Esophagus (tissue), 2 donors: ENCODE data around the gene PDLIM5. TPM values are rescaled to one million over a fixed set of nuclear protein-coding genes. Genes with fewer than 3 reads are reported as not detected.
A peak's percentile ranks its signal among the peaks of the same experiment; 100 is the strongest.

Source experiments
- H3K27ac ChIP-seq, 2 donors: one replicate each; pipeline ENCODE4 v1.5.1; 2013; ENCODE audit warnings: low read depth in 2 of 2, mild to moderate bottlenecking in 2 of 2, inconsistent platforms in 1 of 2, low read length in 1 of 2, moderate library complexity in 1 of 2
- H3K27me3 ChIP-seq, 2 donors: one replicate each; pipeline ENCODE4 v1.6.1; 2013; ENCODE audit warnings: low read length in 2 of 2, control low read depth in 1 of 2, mild to moderate bottlenecking in 1 of 2; ENCODE audit not compliant: insufficient read depth in 2 of 2, control insufficient read depth in 1 of 2
- H3K36me3 ChIP-seq, 2 donors: one replicate each; pipeline ENCODE4 v1.6.1; 2013; ENCODE audit warnings: low read length in 1 of 2; ENCODE audit not compliant: control insufficient read depth in 2 of 2, insufficient read depth in 2 of 2
- H3K4me1 ChIP-seq, 2 donors: one replicate each; pipeline ENCODE4 v1.6.1; 2013; ENCODE audit warnings: low read length in 1 of 2; ENCODE audit not compliant: control insufficient read depth in 2 of 2, insufficient read depth in 2 of 2
- H3K4me3 ChIP-seq, 2 donors: one replicate each; pipeline ENCODE4 v1.5.1; 2013; ENCODE audit warnings: low read length in 2 of 2, mild to moderate bottlenecking in 2 of 2, low read depth in 1 of 2, moderate library complexity in 1 of 2
- H3K9me3 ChIP-seq, 2 donors: one replicate each; pipeline ENCODE4 v1.6.1; 2013; ENCODE audit warnings: mild to moderate bottlenecking in 2 of 2, low read depth in 1 of 2, low read length in 1 of 2, moderate library complexity in 1 of 2; ENCODE audit not compliant: control insufficient read depth in 2 of 2, insufficient read depth in 1 of 2
- WGBS, 2 donors: extraction: QIAGEN DNeasy Blood & Tissue Kit; methylation state at CpG; one replicate each; pipeline ENCODE4 v1.1.7; 2013; 5-methylcytosine and 5-hydroxymethylcytosine counted together
- polyA plus RNA-seq, 2 donors: library from polyadenylated mRNA; stranded (reverse); fragments of 200-250 nt; gene quantifications; one replicate each; pipeline ENCODE4 v1.2.3, GENCODE V29; 2013
- donor health status: healthy with polysubstance abuse.
- donor health status: Bipolar disorder and iron deficiency.

The PDLIM5 gene
- polyA plus RNA-seq, 2 donors, result 40.0 to 41.5 TPM

DNA sequence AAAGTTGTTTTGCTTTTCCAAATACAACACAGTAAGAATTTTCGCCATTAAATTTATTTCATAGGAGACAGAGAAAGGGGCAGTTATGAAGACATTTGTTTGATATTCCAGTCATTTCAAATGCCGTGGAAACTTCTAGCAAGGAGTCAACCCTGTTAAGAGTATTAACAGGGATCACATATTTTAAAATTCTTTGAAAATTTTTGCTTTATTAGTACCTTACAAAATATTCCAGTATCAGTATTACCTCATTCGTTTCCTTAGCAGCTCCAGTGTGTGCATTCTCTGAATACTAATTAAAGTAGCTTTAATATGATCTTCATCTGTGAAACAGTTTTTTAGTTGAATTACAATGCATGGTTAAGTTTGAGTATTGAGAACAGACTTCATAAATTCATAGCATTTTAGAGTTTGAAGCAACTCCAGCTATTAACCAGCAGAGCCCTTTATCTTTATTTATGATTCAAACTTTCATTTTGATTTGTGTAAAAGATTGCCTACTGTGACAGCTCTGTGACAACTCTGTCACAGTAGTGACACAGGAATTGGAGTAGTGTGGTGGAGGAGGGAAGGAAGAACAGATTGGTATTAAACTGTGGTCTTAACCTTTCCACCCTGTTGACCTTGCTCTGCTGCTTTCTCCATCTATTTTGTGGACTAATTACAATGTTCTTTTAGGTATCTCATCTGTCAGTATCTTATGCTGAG lies 86.3 kb downstream of the PDLIM5 start:
- H3K4me1 ChIP-seq, result no peaks in the 10 kb centered on the region
- WGBS, 2 donors, result 89 to 93% methylated on average over 3 of the region's 3 CpGs

GRCh38 chr4:94540476-94540875 lies 88.7 kb downstream of the PDLIM5 start:
- Histone ChIP-seq H3K9me3 (no peaks in the 10 kb centered on the region), H3K4me1 (no peaks in the 10 kb centered on the region), H3K4me3 (no peak overlapping the region), H3K27me3 (no peaks in the 10 kb centered on the region), H3K27ac (peak overlapping the region; percentile 65 to 75), H3K36me3 (no peaks in the 10 kb centered on the region)
- 56 to 58% methylated on average over 1 of the region's 1 CpG for WGBS, 2 donors

More for the DNA sequence above, 86.3 kb downstream of the PDLIM5 start:
- Histone ChIP-seq H3K27ac (no peak overlapping the region), H3K27me3 (no peaks in the 10 kb centered on the region), H3K9me3 (no peaks in the 10 kb centered on the region), H3K36me3 (no peaks in the 10 kb centered on the region), H3K4me3 (no peak overlapping the region)

DNA sequence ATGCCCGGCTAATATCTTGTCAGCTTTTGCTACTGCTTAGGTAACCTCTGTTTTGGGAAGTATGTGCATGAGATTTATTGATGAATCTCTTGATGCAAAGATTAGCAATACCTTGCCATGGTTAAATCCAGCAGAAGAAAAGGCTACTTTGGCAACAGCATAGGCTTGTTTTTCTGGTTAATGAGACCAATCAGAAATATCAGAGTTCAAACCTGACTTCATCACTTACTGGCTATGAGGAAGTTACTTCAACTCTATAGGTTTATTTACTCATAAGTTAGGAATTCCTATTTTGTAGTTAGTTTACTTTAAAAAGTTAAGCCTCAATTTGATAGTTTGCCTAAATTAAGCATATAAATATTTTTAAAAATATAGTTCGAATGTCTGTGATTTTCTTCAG lies 93.1 kb downstream of the PDLIM5 start:
- 80 to 81% methylated on average over 2 of the region's 2 CpGs for WGBS, 2 donors
- H3K9me3 ChIP-seq, result no peaks in the 10 kb centered on the region
- H3K36me3 ChIP-seq, result no peaks in the 10 kb centered on the region
- H3K4me3 ChIP-seq, result no peak overlapping the region
- no peaks in the 10 kb centered on the region for H3K27me3 ChIP-seq
- peak overlapping the region in 1 of 2 donors; percentile 34 for H3K27ac ChIP-seq
- no peaks in the 10 kb centered on the region for H3K4me1 ChIP-seq

DNA sequence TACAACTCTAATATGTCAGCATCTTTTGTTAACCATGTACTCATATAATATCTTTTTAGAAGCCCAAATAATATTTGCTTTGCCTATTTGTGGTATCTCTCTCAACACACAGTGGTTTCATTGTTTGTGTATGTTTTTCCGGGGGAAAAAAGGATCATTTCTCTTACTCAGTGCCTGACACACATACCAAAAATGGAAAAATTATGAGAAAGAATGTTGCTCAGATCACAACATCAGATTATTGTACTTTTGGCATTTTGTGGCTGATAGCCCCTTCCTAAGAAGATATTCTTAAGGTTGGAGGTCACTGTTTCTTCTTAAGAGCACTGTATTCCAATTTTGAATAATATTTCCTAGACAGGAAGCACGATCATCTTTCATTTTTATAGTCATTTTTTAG lies 93.6 kb downstream of the PDLIM5 start:
- H3K27ac ChIP-seq, result no peak overlapping the region
- WGBS, 2 donors, result 68 to 75% methylated on average over 2 of the region's 2 CpGs

GRCh38 chr4:94546949-94547348 lies 95.2 kb downstream of the PDLIM5 start:
- no peaks in the 10 kb centered on the region for H3K27me3 ChIP-seq
- no peaks in the 10 kb centered on the region for H3K36me3 ChIP-seq
- WGBS, 2 donors, result 98 to 99% methylated on average over 3 of the region's 3 CpGs
- H3K4me1 ChIP-seq, result no peaks in the 10 kb centered on the region
- H3K4me3 ChIP-seq, result no peak overlapping the region
- no peaks in the 10 kb centered on the region for H3K9me3 ChIP-seq
- no peak overlapping the region for H3K27ac ChIP-seq

More for the DNA sequence above, 93.6 kb downstream of the PDLIM5 start:
- H3K36me3 ChIP-seq, result no peaks in the 10 kb centered on the region
- H3K9me3 ChIP-seq, result no peaks in the 10 kb centered on the region
- no peak overlapping the region for H3K4me3 ChIP-seq
- H3K27me3 ChIP-seq, result no peaks in the 10 kb centered on the region
- no peaks in the 10 kb centered on the region for H3K4me1 ChIP-seq

GRCh38 chr4:94548571-94548970 lies 96.8 kb downstream of the PDLIM5 start:
- Histone ChIP-seq H3K27me3 (no peaks in the 10 kb centered on the region), H3K4me3 (no peak overlapping the region), H3K36me3 (no peaks in the 10 kb centered on the region), H3K27ac (peak overlapping the region in 1 of 2 donors; percentile 59), H3K9me3 (no peaks in the 10 kb centered on the region), H3K4me1 (no peaks in the 10 kb centered on the region)
- WGBS, 2 donors, result 26 to 28% methylated on average over 1 of the region's 1 CpG

- 70 to 83% methylated on average over 1 of the region's 1 CpG for WGBS, 2 donors
- H3K9me3 ChIP-seq, result no peaks in the 10 kb centered on the region
- no peaks in the 10 kb centered on the region for H3K36me3 ChIP-seq
- no peaks in the 10 kb centered on the region for H3K4me1 ChIP-seq
- no peaks in the 10 kb centered on the region for H3K27me3 ChIP-seq
- H3K27ac ChIP-seq, result no peak overlapping the region
- no peak overlapping the region for H3K4me3 ChIP-seq
These were observed 98.6 kb downstream of the PDLIM5 start for GRCh38 chr4:94550352-94550751.

DNA sequence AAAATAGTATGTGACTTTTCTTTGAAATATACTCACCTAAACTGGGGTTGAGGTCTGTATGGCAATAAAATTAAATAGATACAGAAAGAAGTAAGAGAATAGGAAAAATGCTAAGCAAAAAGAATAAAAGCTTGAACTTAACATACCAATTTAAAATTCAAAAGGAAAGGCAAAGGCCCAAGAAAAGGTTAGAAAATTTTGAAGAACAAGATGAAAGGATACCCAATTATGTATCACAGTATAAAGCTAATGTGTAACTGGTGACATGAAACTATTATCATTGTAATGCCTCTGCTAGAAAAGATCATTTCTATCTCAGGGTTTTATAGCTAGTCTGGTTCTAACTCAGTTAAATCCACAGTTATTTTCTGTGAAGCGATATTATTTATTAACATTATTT lies 99.1 kb downstream of the PDLIM5 start:
- no peak overlapping the region for H3K4me3 ChIP-seq
- no peaks in the 10 kb centered on the region for H3K4me1 ChIP-seq
- H3K9me3 ChIP-seq, result no peaks in the 10 kb centered on the region
- H3K27ac ChIP-seq, result no peak overlapping the region
- H3K27me3 ChIP-seq, result no peaks in the 10 kb centered on the region
- no peaks in the 10 kb centered on the region for H3K36me3 ChIP-seq
- 97 to 99% methylated on average over 1 of the region's 1 CpG for WGBS, 2 donors

DNA sequence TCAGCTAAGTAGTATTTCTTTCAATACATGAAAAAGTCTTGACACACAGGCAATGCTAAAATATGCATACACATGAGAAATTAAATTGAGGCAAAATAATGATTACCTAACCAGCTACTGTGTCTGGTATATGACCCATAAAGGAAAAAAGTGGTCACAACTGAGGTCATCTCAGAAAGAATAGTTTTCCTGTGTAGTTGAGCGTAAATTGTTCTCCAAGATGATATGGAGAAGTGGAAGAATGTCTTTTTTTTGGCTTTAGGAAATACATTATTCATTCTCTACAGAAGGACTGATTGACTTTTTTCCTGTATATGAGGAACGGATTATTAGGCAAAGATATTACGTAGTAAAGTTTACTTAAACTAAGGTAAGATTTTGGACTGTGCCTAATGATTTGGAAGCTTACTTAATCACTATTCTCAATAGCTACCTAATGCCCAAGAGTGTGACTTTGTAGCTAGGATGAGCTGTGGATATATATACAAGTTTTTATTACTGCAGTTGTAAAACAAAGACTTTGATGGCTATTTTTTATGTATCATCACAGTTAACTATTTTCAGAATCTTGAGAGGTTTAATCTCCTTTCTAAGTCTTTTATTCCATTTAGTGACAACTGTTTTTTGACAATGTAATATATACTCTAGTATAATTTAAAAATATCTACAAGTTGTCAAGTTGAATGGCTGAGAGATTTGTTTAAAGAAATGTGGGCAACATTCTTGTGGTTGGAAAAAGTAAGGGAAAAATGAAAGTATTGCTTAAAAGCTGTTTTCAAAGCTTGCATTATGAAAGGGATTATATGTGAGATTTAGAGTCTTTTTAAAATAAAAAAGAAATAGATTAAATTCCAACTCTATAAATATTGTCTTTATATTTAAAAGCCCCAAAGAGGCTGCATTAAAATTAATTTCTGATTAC lies 100.2 kb downstream of the PDLIM5 start:
- no peaks in the 10 kb centered on the region for H3K9me3 ChIP-seq
- no peak overlapping the region for H3K4me3 ChIP-seq
- H3K27ac ChIP-seq, result no peak overlapping the region
- no peaks in the 10 kb centered on the region for H3K4me1 ChIP-seq
- WGBS, 2 donors, result 80% methylated on average over 3 of the region's 3 CpGs
- H3K36me3 ChIP-seq, result no peaks in the 10 kb centered on the region
- no peaks in the 10 kb centered on the region for H3K27me3 ChIP-seq
